ENCODE data around the gene PLEKHM1. TPM values are rescaled to one million over a fixed set of nuclear protein-coding genes. Genes with fewer than 3 reads are reported as not detected.
"Not testable (repeated sequence)": the region's sequence is repeated elsewhere in the genome, so short reads cannot be mapped to it uniquely, and the experiment has no call there.

Gene PLEKHM1
- total RNA-seq, 1 donor from 2014 or later: 13.9 TPM

- not testable (repeated sequence) for FAIRE-seq; DNase-seq (ENCODE audit: low spot score in 2 of 2)
These were observed 46.2 kb downstream of the PLEKHM1 start for GRCh38 chr17:45444301-45444700.

GRCh38 chr17:45443371-45444260 is 46.9 kb downstream of the PLEKHM1 start:
- FAIRE-seq; DNase-seq (ENCODE audit: low spot score in 2 of 2): not testable (repeated sequence)

- FAIRE-seq (no peak), DNase-seq (ENCODE audit: low spot score in 2 of 2) (no peak)
These were observed 48.8 kb downstream of the PLEKHM1 start for GRCh38 chr17:45441526-45442310.

GRCh38 chr17:45440839-45441515 is 49.5 kb downstream of the PLEKHM1 start:
- FAIRE-seq; DNase-seq (ENCODE audit: low spot score in 2 of 2): not testable (repeated sequence)

- FAIRE-seq: no peak
- DNase-seq (ENCODE audit: low spot score in 2 of 2): no peak
These were observed 50.3 kb downstream of the PLEKHM1 start for GRCh38 chr17:45440161-45440778.

GRCh38 chr17:45438931-45439610 is 51.5 kb downstream of the PLEKHM1 start:
- no peak for DNase-seq (ENCODE audit: low spot score in 2 of 2)
- no peak for FAIRE-seq

- DNase-seq (ENCODE audit: low spot score in 2 of 2) (no peak), FAIRE-seq (no peak)
These were observed 52.8 kb downstream of the PLEKHM1 start for GRCh38 chr17:45437465-45438283.

- DNase-seq (ENCODE audit: low spot score in 2 of 2) (no peak), FAIRE-seq (no peak)
These were observed 53.7 kb downstream of the PLEKHM1 start for GRCh38 chr17:45436625-45437464.

GRCh38 chr17:45436161-45436560 is 54.4 kb downstream of the PLEKHM1 start:
- no peak for FAIRE-seq
- no peak for DNase-seq (ENCODE audit: low spot score in 2 of 2)

GRCh38 chr17:45435481-45435880 is 55.0 kb downstream of the PLEKHM1 start:
- FAIRE-seq: no peak
- DNase-seq (ENCODE audit: low spot score in 2 of 2): no peak

GRCh38 chr17:45433159-45433535 is 57.4 kb downstream of the PLEKHM1 start:
- no peak for DNase-seq (ENCODE audit: low spot score in 2 of 2)
- no peak for FAIRE-seq

- DNase-seq (ENCODE audit: low spot score in 2 of 2): no peak
- no peak for FAIRE-seq
These were observed 57.9 kb downstream of the PLEKHM1 start, which contains the start of gene ARHGAP27 for GRCh38 chr17:45432405-45433158. Gene ARHGAP27 (minus strand): TSS chr17:45432870. CDS start chr17:45430279, 2,591 bp downstream.

GRCh38 chr17:45431531-45432404 is 58.8 kb downstream of the PLEKHM1 start:
- FAIRE-seq (no peak), DNase-seq (ENCODE audit: low spot score in 2 of 2) (peak; percentile 74 to 76)

GRCh38 chr17:45430738-45431530 is 59.6 kb downstream of the PLEKHM1 start:
- FAIRE-seq (no peak), DNase-seq (ENCODE audit: low spot score in 2 of 2) (no peak)

- DNase-seq (ENCODE audit: low spot score in 2 of 2): no peak
- FAIRE-seq: no peak
These were observed 60.3 kb downstream of the PLEKHM1 start for GRCh38 chr17:45430006-45430737.
